CD8-positive, alpha-beta memory T cell (primary cell): ENCODE data around the gene GPR17. TPM values are rescaled to one million over a fixed set of nuclear protein-coding genes. Genes with fewer than 3 reads are reported as not detected.
A peak's percentile ranks its signal among the peaks of the same experiment; 100 is the strongest.

Source experiments
- CTCF ChIA-PET: fragments of 350-600 bp; sonication (Branson Sonifier 250); formaldehyde crosslinking; loops from one replicate; lab custom pipeline; 2021; ENCODE audit warnings: antibody characterized with exemption; lab: Charles Lee
- POLR2A ChIA-PET: fragments of 350-600 bp; sonication (Branson Sonifier 250); formaldehyde crosslinking; loops from one replicate; lab custom pipeline; 2021; ENCODE audit warnings: antibody characterized with exemption; lab: Charles Lee
- DNase-seq, 5 donors: peaks; one replicate each; pipeline versions ENCODE4 v3.0.0 to v3.0.0-alpha.2; 2020 to 2022; ENCODE audit warnings: mixed read lengths in 1 of 5
- H3K27ac ChIP-seq: one replicate; pipeline ENCODE4 v1.7.0; 2013; ENCODE audit warnings: low read depth, mild to moderate bottlenecking, low read length, moderate library complexity
- H3K27me3 ChIP-seq: 2 replicates; pipeline ENCODE4 v1.7.0; 2013; ENCODE audit warnings: low read length, mild to moderate bottlenecking; ENCODE audit not compliant: insufficient read depth, poor library complexity, severe bottlenecking
- H3K36me3 ChIP-seq: 2 replicates; pipeline ENCODE4 v1.7.0; 2013; ENCODE audit warnings: mild to moderate bottlenecking, low read length, moderate library complexity; ENCODE audit not compliant: insufficient read depth
- H3K4me1 ChIP-seq: 2 replicates; pipeline ENCODE4 v1.7.0; 2013; ENCODE audit warnings: mild to moderate bottlenecking, low read length, moderate library complexity; ENCODE audit not compliant: insufficient read depth
- H3K4me3 ChIP-seq: 2 replicates; pipeline ENCODE4 v1.7.0; 2013; ENCODE audit warnings: mild to moderate bottlenecking, low read length
- H3K9me3 ChIP-seq: 2 replicates; pipeline ENCODE4 v1.7.0; 2013; ENCODE audit warnings: mild to moderate bottlenecking, low read length
- H3K27ac Mint-ChIP-seq, 8 donors: one replicate each; pipeline ENCODE4 v1.8.0; 2020 to 2021; ENCODE audit warnings: mixed read lengths in 8 of 8, mild to moderate bottlenecking in 6 of 8, inconsistent platforms in 3 of 8, moderate library complexity in 3 of 8
- H3K27me3 Mint-ChIP-seq, 2 donors: one replicate each; pipeline ENCODE4 v1.8.0; 2020 to 2021; ENCODE audit warnings: mixed read lengths in 2 of 2, mild to moderate bottlenecking in 1 of 2, moderate library complexity in 1 of 2
- H3K36me3 Mint-ChIP-seq, 3 donors: one replicate each; pipeline ENCODE4 v1.8.0; 2020 to 2021; ENCODE audit warnings: mixed read lengths in 3 of 3, inconsistent platforms in 1 of 3, mild to moderate bottlenecking in 1 of 3
- H3K4me1 Mint-ChIP-seq, 3 donors: one replicate each; pipeline ENCODE4 v1.8.0; 2020 to 2021; ENCODE audit warnings: mixed read lengths in 3 of 3, inconsistent platforms in 1 of 3, mild to moderate bottlenecking in 1 of 3
- H3K4me3 Mint-ChIP-seq, 7 donors: one replicate each; pipeline ENCODE4 v1.8.0; 2020 to 2021; ENCODE audit warnings: mixed read lengths in 7 of 7, mild to moderate bottlenecking in 6 of 7, moderate library complexity in 4 of 7, inconsistent platforms in 2 of 7
- H3K9me3 Mint-ChIP-seq, 5 donors: one replicate each; pipeline ENCODE4 v1.8.0; 2020 to 2022; ENCODE audit warnings: mixed read lengths in 5 of 5, mild to moderate bottlenecking in 3 of 5, moderate library complexity in 2 of 5, inconsistent platforms in 1 of 5
- polyA plus RNA-seq: library from polyadenylated mRNA; unstranded; fragments of 300-500 nt; fragmentation: Illumina TruSeq; gene quantifications from one replicate; pipeline ENCODE4 v1.2.3, GENCODE V29; 2021
- total RNA-seq, 2 experiments: library from RNA; stranded (reverse); gene quantifications; one replicate each; pipeline ENCODE4 v1.2.3, GENCODE V29; 2021

Gene GPR17
- total and polyA plus RNA-seq, 3 experiments from 2014 or later, result not detected

DNA sequence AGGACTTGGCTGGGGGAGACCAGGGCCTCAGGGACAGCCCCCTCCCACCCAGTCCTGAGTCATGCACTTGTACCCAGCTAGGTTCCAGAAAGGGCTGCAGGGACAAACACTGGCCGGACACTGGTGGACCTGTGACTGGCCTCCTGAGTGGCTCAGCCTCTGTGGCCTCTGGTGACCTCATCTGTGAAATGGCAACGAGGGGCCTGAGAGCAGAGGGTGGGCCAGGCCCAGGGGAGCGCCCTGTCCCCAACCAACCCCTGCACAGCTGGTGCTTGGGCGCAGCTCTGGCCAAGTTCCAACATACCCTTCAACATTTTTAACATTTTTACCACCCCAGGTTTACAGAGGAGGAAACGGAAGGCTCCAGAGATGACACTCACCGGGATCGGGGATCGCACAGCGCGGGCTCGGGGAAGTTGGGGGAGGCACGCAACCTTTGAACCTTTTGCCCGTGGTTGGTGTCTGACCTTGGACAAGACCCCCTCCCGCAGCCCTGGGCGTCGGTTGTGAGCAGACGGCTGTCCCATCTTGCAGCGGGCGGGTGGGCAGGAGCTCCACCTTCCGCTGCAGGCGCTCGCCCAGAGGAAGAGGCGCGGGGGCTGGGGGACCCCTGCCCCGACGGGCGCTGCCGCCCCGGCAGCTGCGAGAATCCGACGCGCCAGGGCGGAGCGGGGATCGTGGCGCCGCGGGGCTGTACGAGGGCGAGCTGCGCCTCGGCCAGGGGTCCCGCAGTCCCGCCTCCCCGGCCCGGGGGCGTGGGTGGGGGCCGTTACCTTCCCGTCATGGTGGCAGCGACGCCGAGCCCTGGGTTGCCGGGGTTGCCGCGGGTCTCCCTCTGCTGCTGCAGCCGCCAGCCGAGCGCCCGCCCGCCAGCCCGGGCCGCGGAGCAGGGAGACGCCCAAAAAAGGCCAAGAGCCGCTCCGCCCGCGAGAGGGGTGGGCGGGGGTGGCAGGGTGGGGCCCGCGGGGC is 28.6 kb downstream of the GPR17 start:
- peak overlapping the region in 6 of 7 donors; percentile 62 to 77 (median 70) for H3K4me3 Mint-ChIP-seq
- H3K9me3 Mint-ChIP-seq, result no peaks in the 10 kb centered on the region
- Histone ChIP-seq H3K27me3 (peaks cover 31% of the 10 kb centered on the region), H3K4me3 (no peak overlapping the region), H3K27ac (no peak overlapping the region), H3K9me3 (no peaks in the 10 kb centered on the region), H3K4me1 (no peaks in the 10 kb centered on the region), H3K36me3 (no peaks in the 10 kb centered on the region)
- CTCF ChIA-PET, result no interaction called here
- peaks cover 65 to 78% of the 10 kb centered on the region in 2 donors for H3K27me3 Mint-ChIP-seq
- H3K4me1 Mint-ChIP-seq, result peaks cover 11 to 12% (median 12%) of the 10 kb centered on the region in 3 donors
- no peak overlapping the region for H3K27ac Mint-ChIP-seq
- POLR2A ChIA-PET, result no interaction called here
- DNase-seq, result peak in 1 of 5 donors; percentile 10
- H3K36me3 Mint-ChIP-seq, result no peaks in the 10 kb centered on the region

DNA sequence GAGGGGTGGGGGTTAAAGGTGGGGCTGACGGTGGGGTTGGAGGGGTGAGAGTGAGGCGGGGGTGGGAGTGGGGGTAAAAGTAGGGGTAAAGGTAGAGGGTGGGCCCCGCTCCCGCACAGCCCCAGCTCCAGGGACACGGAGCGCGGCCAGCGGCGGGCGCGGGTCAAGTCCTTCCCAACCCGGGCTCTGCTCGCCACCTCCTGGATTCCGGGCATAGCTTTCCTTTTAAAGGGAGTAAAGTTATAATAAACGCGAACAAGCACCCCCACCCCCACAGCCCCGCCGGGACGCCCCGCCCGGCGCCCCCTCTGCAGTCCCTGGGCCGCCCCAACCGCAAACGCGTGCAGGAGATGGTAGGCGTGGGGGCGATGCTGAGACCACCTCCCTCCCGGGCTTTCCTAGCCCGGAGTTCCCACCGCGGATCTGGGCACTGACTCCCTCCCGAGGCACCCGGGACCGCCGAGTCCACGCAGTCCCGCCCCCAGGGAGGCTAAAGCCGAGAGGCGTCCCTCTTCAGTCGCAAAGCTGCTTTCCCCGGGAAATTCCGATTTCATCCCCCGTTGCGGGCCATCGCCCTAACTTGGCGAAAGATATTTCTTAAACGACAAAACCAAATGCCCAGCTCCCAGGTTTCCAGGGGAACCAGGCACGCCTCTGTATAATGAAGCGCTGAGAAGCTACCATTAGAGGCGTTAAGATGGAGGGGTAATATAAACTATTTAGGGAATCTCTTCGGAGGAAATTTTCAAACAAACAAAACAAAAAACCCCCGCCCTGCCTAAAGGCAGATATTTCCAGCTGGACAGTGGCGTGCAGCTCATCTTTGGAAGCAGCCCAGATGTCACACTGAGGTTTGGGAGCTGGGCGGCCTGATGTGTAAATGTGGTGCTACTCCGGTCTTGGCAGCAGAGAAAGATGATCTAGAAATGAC is 29.6 kb downstream of the GPR17 start, which contains the start of gene LIMS2:
TSS of gene LIMS2 (minus strand) at position 200 of the 931 bp plus-strand sequence. CDS start 506 bp downstream, outside the sequence.
- Histone ChIP-seq H3K4me3 (no peak within 1 kb of the TSS), H3K4me1 (no peaks in the 10 kb centered on the region), H3K27me3 (peaks cover 31% of the 10 kb centered on the region), H3K27ac (no peak within 1 kb of the TSS), H3K36me3 (no peaks in the 10 kb centered on the region), H3K9me3 (no peaks in the 10 kb centered on the region)
- ChIA-PET POLR2A (interaction anchor here (0.6 kb wide), 1 partner anchor 26 kb away, joined by 3 read pairs; the partner anchor contains the start of gene SFT2D3), CTCF (interaction anchor here (1.3 kb wide), 1 partner anchor 26 kb away, joined by 3 read pairs; no protein-coding TSS in a partner anchor)
- Mint-ChIP-seq H3K9me3 (no peaks in the 10 kb centered on the region), H3K4me1 (peaks cover 11 to 12% (median 12%) of the 10 kb centered on the region in 3 donors), H3K4me3 (peak within 1 kb of the TSS; percentile 24 to 82 (median 76)), H3K36me3 (no peaks in the 10 kb centered on the region), H3K27me3 (peaks cover 58 to 67% of the 10 kb centered on the region in 2 donors), H3K27ac (no peak within 1 kb of the TSS)
- DNase-seq, result no peak

DNA sequence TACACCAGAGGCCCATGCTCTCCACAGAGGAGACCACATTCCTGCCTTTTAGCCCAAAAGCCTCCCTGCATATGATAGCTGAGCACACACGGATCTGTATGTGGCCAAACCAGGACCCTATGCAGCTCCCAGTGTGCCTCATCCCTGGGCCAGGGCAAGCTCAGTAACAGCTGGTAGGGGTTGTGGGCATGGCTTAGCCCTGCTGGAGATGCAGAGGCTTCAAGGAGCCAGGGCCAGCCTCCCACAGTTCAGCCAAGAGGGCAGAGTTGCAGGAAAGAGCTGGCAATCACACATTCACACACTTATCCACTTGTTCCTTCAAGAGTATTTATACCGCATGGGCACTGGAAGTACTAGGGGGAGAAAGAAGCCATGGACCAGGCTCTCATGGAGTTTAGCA is 31.0 kb downstream of the GPR17 start:
- peaks cover 46 to 58% of the 10 kb centered on the region in 2 donors for H3K27me3 Mint-ChIP-seq
- DNase-seq, result no peak
- POLR2A ChIA-PET, result no interaction called here

DNA sequence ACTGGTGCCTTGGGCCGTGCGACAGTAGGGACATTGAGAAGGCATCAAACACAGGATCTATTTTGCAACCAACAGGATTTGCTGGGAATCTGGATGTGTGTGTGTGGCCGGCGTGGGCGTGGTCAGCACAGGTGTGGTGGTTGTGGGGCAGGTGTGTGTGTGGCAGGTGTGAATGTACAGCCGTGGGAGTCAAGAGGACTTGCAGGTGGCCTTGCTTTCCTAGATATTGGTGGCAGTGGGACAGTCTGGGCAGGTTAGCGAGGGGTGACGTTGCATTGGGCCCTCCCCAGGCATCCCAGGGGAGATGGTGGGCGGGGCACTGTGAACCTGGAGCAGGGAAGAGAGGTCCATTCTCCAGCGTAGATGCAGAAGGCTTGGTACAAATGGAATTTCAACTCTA is 32.6 kb downstream of the GPR17 start:
- Mint-ChIP-seq H3K36me3 (no peaks in the 10 kb centered on the region), H3K27me3 (peaks cover 29 to 42% of the 10 kb centered on the region in 2 donors), H3K9me3 (no peaks in the 10 kb centered on the region), H3K4me1 (peaks cover 11 to 12% (median 12%) of the 10 kb centered on the region in 3 donors), H3K27ac (no peak overlapping the region), H3K4me3 (no peak overlapping the region)
- H3K9me3 ChIP-seq, result no peaks in the 10 kb centered on the region
- ChIA-PET POLR2A (no interaction called here), CTCF (no interaction called here)
- H3K36me3 ChIP-seq, result no peaks in the 10 kb centered on the region
- no peak for DNase-seq
- H3K4me3 ChIP-seq, result no peak overlapping the region
- H3K27me3 ChIP-seq, result peaks cover 31% of the 10 kb centered on the region
- no peak overlapping the region for H3K27ac ChIP-seq
- no peaks in the 10 kb centered on the region for H3K4me1 ChIP-seq

More for the DNA sequence above, 31.0 kb downstream of the GPR17 start:
- H3K4me1 ChIP-seq, result no peaks in the 10 kb centered on the region
- no peaks in the 10 kb centered on the region for H3K36me3 Mint-ChIP-seq
- no peak overlapping the region for H3K27ac ChIP-seq
- no peaks in the 10 kb centered on the region for H3K36me3 ChIP-seq
- peaks cover 11 to 12% (median 12%) of the 10 kb centered on the region in 3 donors for H3K4me1 Mint-ChIP-seq
- H3K4me3 ChIP-seq, result no peak overlapping the region
- no peak overlapping the region for H3K27ac Mint-ChIP-seq
- H3K27me3 ChIP-seq, result peaks cover 31% of the 10 kb centered on the region
- H3K9me3 Mint-ChIP-seq, result no peaks in the 10 kb centered on the region
- H3K9me3 ChIP-seq, result no peaks in the 10 kb centered on the region
- CTCF ChIA-PET, result no interaction called here
- peak overlapping the region in 2 of 7 donors; percentile 11 to 37 for H3K4me3 Mint-ChIP-seq

DNA sequence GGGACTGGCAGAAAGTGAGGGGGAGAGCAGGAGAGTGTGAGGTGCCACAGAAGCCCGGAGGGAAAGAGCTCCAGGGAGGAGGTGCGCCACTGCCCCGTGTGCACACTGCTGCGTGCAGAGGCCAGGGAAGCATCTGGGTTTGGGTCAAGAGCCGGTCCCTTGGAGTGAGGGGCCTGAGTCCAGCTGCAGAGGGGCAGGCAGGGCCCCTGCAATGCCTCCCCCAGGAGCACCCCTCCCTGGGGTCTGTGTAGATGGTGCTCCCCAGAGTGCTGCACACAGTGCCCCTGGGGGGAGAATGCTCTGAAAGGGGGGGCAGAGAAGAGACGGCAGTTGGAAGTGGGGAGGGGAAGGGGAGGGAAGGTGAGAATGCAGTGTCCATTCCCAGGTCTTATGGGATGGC is 33.0 kb downstream of the GPR17 start:
- H3K27me3 ChIP-seq, result peaks cover 27% of the 10 kb centered on the region
- H3K36me3 ChIP-seq, result no peaks in the 10 kb centered on the region
- Mint-ChIP-seq H3K4me3 (no peak overlapping the region), H3K27ac (no peak overlapping the region), H3K4me1 (peaks cover 10 to 12% (median 11%) of the 10 kb centered on the region in 3 donors), H3K36me3 (no peaks in the 10 kb centered on the region), H3K27me3 (peaks cover 25 to 37% of the 10 kb centered on the region in 2 donors), H3K9me3 (no peaks in the 10 kb centered on the region)
- no peak overlapping the region for H3K27ac ChIP-seq
- H3K9me3 ChIP-seq, result no peaks in the 10 kb centered on the region
- H3K4me1 ChIP-seq, result no peaks in the 10 kb centered on the region
- CTCF ChIA-PET, result no interaction called here
- POLR2A ChIA-PET, result no interaction called here
- H3K4me3 ChIP-seq, result no peak overlapping the region
- no peak for DNase-seq

DNA sequence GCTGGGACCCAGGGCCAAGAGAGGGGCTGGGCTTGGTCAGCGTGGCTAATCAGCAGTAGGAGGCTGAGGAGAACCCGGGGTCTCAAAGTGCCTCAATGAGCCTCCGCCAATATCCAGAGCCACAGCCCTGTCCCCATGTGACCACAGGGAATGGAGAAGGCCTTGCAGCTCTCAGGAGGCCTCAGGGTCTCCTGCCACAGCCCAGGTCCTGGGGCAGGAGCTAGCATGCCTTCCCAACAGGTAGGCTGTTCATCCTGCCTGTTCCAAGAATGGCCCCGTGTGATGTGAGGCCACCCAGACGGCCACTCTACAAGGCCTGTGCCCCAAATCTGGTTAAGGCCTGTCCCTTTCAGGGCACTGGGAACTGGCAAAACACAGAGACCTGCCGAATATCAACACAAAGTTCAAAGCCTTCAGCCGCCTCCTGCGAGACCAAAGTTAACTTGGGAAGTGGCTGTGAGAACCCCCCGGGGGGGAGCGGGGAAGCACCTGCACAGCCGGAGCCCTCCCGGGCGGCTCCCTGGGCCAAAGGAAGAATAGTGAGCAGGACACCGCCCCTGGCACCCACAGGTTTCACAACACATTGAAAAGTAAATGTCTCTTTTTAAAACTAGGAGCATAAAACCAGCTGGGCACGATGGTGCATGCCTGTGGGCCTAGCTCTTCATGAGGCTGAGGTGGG is 33.9 kb downstream of the GPR17 start:
- Mint-ChIP-seq H3K27me3 (peaks cover 20 to 31% of the 10 kb centered on the region in 2 donors), H3K36me3 (no peaks in the 10 kb centered on the region), H3K9me3 (no peaks in the 10 kb centered on the region), H3K27ac (no peak overlapping the region), H3K4me3 (no peak overlapping the region), H3K4me1 (peaks cover 6 to 7% (median 6%) of the 10 kb centered on the region in 3 donors)
- Histone ChIP-seq H3K27me3 (peaks cover 20% of the 10 kb centered on the region), H3K4me3 (no peak overlapping the region), H3K4me1 (no peaks in the 10 kb centered on the region), H3K27ac (no peak overlapping the region), H3K36me3 (no peaks in the 10 kb centered on the region), H3K9me3 (no peaks in the 10 kb centered on the region)
- ChIA-PET CTCF (no interaction called here), POLR2A (no interaction called here)
- no peak for DNase-seq

DNA sequence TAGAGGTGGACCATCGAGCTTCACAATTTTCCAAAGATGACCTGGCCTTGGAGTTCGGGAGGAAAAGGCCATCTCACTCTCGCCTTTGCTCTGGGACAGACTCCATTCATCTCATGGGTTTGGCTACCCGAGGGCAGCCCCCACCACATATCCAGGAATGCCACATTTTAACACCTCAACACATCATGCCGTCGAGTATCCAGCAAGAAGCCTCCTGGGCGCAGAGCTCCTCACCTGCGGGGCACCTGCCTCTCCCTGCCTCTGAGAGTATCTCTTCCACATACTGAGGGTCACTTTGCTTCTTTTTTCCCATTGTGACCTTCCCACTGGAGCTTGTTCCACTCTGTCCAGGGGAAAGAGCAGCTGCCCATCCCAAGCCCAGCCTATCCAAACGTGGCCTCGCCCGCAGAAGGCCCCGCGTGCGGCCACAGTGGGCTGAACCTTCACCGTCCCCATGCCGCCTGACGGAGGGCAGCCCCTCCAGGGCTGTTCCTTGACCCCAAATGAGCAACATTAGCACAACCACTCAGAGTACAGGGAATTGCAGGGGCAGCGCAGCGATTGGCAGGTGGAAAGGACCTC is 34.8 kb downstream of the GPR17 start:
- Histone ChIP-seq H3K27ac (no peak overlapping the region), H3K36me3 (no peaks in the 10 kb centered on the region), H3K27me3 (peaks cover 17% of the 10 kb centered on the region), H3K9me3 (no peaks in the 10 kb centered on the region), H3K4me1 (no peaks in the 10 kb centered on the region), H3K4me3 (no peak overlapping the region)
- Mint-ChIP-seq H3K9me3 (no peaks in the 10 kb centered on the region), H3K36me3 (no peaks in the 10 kb centered on the region), H3K4me3 (no peak overlapping the region), H3K27me3 (peaks cover 17 to 33% of the 10 kb centered on the region in 2 donors), H3K27ac (no peak overlapping the region), H3K4me1 (peaks cover 4% of the 10 kb centered on the region in 3 donors)
- ChIA-PET CTCF (no interaction called here), POLR2A (no interaction called here)
- DNase-seq, result no peak
